HepG2 (cell line): ENCODE measurements around the gene VAMP5. TPM values are rescaled to one million over a fixed set of nuclear protein-coding genes. Genes with fewer than 3 reads are reported as not detected.

Experiments
- ARNT2 ChIP-seq: sonication (generic); formaldehyde crosslinking; IDR thresholded peaks from 2 replicates; pipeline ENCODE4 v1.8.0; 2022; ENCODE audit warnings: mild to moderate bottlenecking, low read depth, missing genetic modification reagents, moderate library complexity
- ASH2L ChIP-seq: fragments of 300-600, 200-600 bp; sonication (generic); IDR thresholded peaks from 2 replicates; pipeline ENCODE4 v1.7.0; 2017; ENCODE audit warnings: low read depth, mild to moderate bottlenecking, moderate library complexity, mixed read lengths, low read length; ENCODE audit not compliant: insufficient read length
- BCLAF1 ChIP-seq: fragments of 450-650 bp; IDR thresholded peaks from 2 replicates; pipeline ENCODE4 v1.6.1; 2017; ENCODE audit warnings: mild to moderate bottlenecking
- CENPT ChIP-seq: sonication (generic); formaldehyde crosslinking; IDR thresholded peaks from 2 replicates; pipeline ENCODE4 v1.8.0; 2022; ENCODE audit warnings: low read depth, mild to moderate bottlenecking, moderate library complexity, missing genetic modification reagents
- CSRNP1 ChIP-seq: sonication (generic); formaldehyde crosslinking; IDR thresholded peaks from 2 replicates; pipeline ENCODE4 v1.8.1; 2023; ENCODE audit warnings: mild to moderate bottlenecking, missing genetic modification reagents
- FOXK1 ChIP-seq: sonication (generic); formaldehyde crosslinking; IDR thresholded peaks from 2 replicates; pipeline ENCODE4 v1.4.0; 2020; ENCODE audit warnings: low read depth, missing genetic modification reagents, borderline replicate concordance
- MBNL3 ChIP-seq: fragments of 250-450 bp; sonication (Bioruptor Pico); conservative IDR thresholded peaks from 2 replicates; pipeline ENCODE4 v1.8.0; 2022; ENCODE audit warnings: mild to moderate bottlenecking, inconsistent platforms
- MIER3 ChIP-seq: IDR thresholded peaks from 2 replicates; pipeline ENCODE4 v1.6.1; 2016; ENCODE audit warnings: missing compliant biosample characterization, borderline replicate concordance
- NR2F6 ChIP-seq, 2 experiments: IDR thresholded peaks; 2 replicates each; pipeline ENCODE4 v1.6.1; 2016; ENCODE audit warnings: antibody characterized with exemption in 1 of 2, mild to moderate bottlenecking in 1 of 2
- SNRNP70 ChIP-seq: fragments of 200-400 bp; formaldehyde crosslinking; IDR thresholded peaks from 2 replicates; pipeline ENCODE4 v1.6.1; 2017; ENCODE audit warnings: mild to moderate bottlenecking, low read depth, low read length, moderate library complexity
- SRY ChIP-seq: sonication (generic); formaldehyde crosslinking; IDR thresholded peaks from 2 replicates; pipeline ENCODE4 v1.8.0; 2022; ENCODE audit warnings: mild to moderate bottlenecking, missing genetic modification reagents
- YEATS2 ChIP-seq: sonication (generic); formaldehyde crosslinking; IDR thresholded peaks from 2 replicates; pipeline ENCODE4 v1.4.0; 2020; ENCODE audit warnings: missing genetic modification reagents, borderline replicate concordance
- ZBTB3 ChIP-seq: sonication (generic); formaldehyde crosslinking; IDR thresholded peaks from 2 replicates; pipeline ENCODE4 v1.4.0; 2020; ENCODE audit warnings: low read depth, mild to moderate bottlenecking, moderate library complexity, missing genetic modification reagents, borderline replicate concordance
- ZNF17 ChIP-seq: sonication (generic); formaldehyde crosslinking; IDR thresholded peaks from 2 replicates; pipeline ENCODE4 v1.5.0; 2020; ENCODE audit warnings: mild to moderate bottlenecking, missing genetic modification reagents
- ZNF329 ChIP-seq: sonication (generic); formaldehyde crosslinking; IDR thresholded peaks from 2 replicates; pipeline ENCODE4 v1.9.0; 2021; ENCODE audit warnings: low read depth, mild to moderate bottlenecking, missing genetic modification reagents
- ZNF746 ChIP-seq: sonication (generic); formaldehyde crosslinking; IDR thresholded peaks from 2 replicates; pipeline ENCODE4 v1.8.0; 2022; ENCODE audit warnings: mild to moderate bottlenecking, missing genetic modification reagents
- ZNF776 ChIP-seq: sonication (generic); formaldehyde crosslinking; IDR thresholded peaks from 2 replicates; pipeline ENCODE4 v1.4.0; 2020; ENCODE audit warnings: mild to moderate bottlenecking, missing genetic modification reagents
- ZSCAN9 ChIP-seq: IDR thresholded peaks from 2 replicates; pipeline ENCODE4 v1.6.1; 2016; ENCODE audit warnings: borderline replicate concordance
- ZZZ3 ChIP-seq: sonication (generic); formaldehyde crosslinking; IDR thresholded peaks from 2 replicates; pipeline ENCODE4 v1.4.0; 2020; ENCODE audit warnings: missing genetic modification reagents, mild to moderate bottlenecking, borderline replicate concordance
- polyA plus RNA-seq, 8 experiments: library from polyadenylated mRNA; depleted of rRNA in 3 of 8; stranded (reverse) in 7 of 8; unstranded in 1 of 8; fragments of >200 nt; fragmentation: Illumina TruSeq in 4 of 8; extraction: Trizol in 4 of 8; gene quantifications; 2 replicates each; pipeline versions ENCODE4 v1.2.1 to v1.2.3, GENCODE V29; 2011 to 2016; ENCODE audit warnings: low read depth in 4 of 8, missing spikeins in 1 of 8, mixed read lengths in 1 of 8; ENCODE audit not compliant: insufficient read depth in 1 of 8
- total RNA-seq, 5 experiments: library from RNA; depleted of rRNA; stranded (reverse); fragments of >200 nt; fragmentation: Illumina TruSeq; extraction: Trizol; gene quantifications; 2 replicates each; pipeline ENCODE4 v1.2.3, GENCODE V29; 2016; ENCODE audit warnings: low read depth in 1 of 5
- TF ChIP-seq, protein P1 (sequence below): sonication (generic); formaldehyde crosslinking; IDR thresholded peaks from 2 replicates; pipeline ENCODE4 v1.5.0; 2020; ENCODE audit warnings: missing genetic modification reagents, mild to moderate bottlenecking, borderline replicate concordance

The VAMP5 gene
- total and polyA plus RNA-seq, 2 of the 13 experiments (the other 11 are each of a cell fraction or from before 2014, with no cell fraction given) = 7.2 to 56.7 TPM

GRCh38 chr2:85602476-85603234 lies 18.4 kb downstream of the VAMP5 start, which contains the start of gene TMEM150A (continued):
- TF ChIP-seq, protein P1, sequence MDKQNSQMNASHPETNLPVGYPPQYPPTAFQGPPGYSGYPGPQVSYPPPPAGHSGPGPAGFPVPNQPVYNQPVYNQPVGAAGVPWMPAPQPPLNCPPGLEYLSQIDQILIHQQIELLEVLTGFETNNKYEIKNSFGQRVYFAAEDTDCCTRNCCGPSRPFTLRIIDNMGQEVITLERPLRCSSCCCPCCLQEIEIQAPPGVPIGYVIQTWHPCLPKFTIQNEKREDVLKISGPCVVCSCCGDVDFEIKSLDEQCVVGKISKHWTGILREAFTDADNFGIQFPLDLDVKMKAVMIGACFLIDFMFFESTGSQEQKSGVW (CRISPR knock-in tag) = no peak
- no peak for TF ChIP-seq MBNL3 (CRISPR knock-in tag)
- TF ChIP-seq SNRNP70 = no peak
- no peak for TF ChIP-seq ZBTB3
- no peak for TF ChIP-seq BCLAF1
- TF ChIP-seq NR2F6 (IDR thresholded peaks at IDR 0.05) = no peak
- TF ChIP-seq NR2F6 (CRISPR knock-in tag; IDR thresholded peaks at IDR 0.05) = no peak
- TF ChIP-seq ARNT2 (CRISPR knock-in tag) = peak; percentile 96
- TF ChIP-seq ZSCAN9 (CRISPR knock-in tag) = 0 out of 2 replicates have a peak, but pooled peaks have one; percentile 29
- TF ChIP-seq ZNF776 = peak; percentile 72; the same call in 1 of the 2 replicates
- 0 out of 2 replicates have a peak, but pooled peaks have one; percentile 9 for TF ChIP-seq CENPT
- TF ChIP-seq MIER3 = peak; percentile 38; the same call in 1 of the 2 replicates
- peak; percentile 69; the same call in 1 of the 2 replicates for TF ChIP-seq ZNF329 (CRISPR knock-in tag)
- no peak for TF ChIP-seq YEATS2
- TF ChIP-seq ZNF746 (CRISPR knock-in tag) = peak; percentile 55; the same call in 1 of the 2 replicates
- peak; percentile 91 for TF ChIP-seq ASH2L
- no peak for TF ChIP-seq ZZZ3 (CRISPR knock-in tag)
- no peak for TF ChIP-seq CSRNP1 (CRISPR knock-in tag)
- no peak for TF ChIP-seq ZNF17 (CRISPR knock-in tag)
- no peak for TF ChIP-seq SRY
- TF ChIP-seq FOXK1 (CRISPR knock-in tag) = peak; percentile 73; the same call in 1 of the 2 replicates
